NCI-H1417 (cell line): Measurements from ENCODE around the gene TNS2.
A peak's percentile ranks its signal among the peaks of the same experiment; 100 is the strongest.
"Not testable (repeated sequence)": the region's sequence is repeated elsewhere in the genome, so short reads cannot be mapped to it uniquely, and the experiment has no call there.

Source experiments
- DNase-seq, 3 experiments: peaks; one replicate each; lab custom pipeline; 2025; lab: John Stamatoyannopoulos, UW

Gene TNS2

DNA sequence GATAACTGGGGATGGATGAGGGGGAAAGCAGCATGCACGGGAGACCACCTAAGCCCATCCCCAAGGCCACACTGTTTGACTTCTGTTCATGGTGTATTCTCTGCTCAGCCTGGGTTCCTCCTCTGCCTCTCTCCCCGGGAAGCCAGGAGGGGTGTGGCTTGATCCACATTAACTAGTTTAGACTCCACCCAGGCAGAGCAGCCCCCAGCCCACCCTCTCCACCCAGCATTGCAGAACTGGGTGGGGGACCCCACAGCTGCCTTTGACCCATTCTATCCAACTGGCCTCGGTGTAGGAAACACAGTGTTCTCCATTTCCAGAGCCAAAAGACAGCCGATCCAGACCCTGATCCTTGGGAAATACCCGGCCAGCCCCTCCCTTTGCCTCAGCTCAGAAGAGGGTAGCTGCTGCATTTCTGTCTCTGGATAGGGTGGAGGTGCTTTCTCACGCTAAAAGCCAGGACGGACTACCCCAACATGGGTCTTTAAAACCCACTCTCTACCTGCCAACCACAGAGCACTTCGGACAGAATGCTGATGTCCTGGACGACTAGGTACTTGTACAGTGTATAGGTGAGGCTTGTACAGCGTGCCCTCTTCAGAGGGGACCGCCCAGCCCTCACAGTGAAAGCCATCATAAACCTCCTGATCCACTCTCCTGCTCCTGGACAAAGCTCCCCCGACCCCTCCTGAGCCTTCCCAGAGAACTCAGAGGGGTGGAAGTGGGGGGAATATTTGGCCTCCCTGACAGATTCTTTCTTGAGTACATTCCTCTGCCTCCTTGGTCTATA, 20.0 kb downstream of the TNS2 start:
- no peak for DNase-seq

DNA sequence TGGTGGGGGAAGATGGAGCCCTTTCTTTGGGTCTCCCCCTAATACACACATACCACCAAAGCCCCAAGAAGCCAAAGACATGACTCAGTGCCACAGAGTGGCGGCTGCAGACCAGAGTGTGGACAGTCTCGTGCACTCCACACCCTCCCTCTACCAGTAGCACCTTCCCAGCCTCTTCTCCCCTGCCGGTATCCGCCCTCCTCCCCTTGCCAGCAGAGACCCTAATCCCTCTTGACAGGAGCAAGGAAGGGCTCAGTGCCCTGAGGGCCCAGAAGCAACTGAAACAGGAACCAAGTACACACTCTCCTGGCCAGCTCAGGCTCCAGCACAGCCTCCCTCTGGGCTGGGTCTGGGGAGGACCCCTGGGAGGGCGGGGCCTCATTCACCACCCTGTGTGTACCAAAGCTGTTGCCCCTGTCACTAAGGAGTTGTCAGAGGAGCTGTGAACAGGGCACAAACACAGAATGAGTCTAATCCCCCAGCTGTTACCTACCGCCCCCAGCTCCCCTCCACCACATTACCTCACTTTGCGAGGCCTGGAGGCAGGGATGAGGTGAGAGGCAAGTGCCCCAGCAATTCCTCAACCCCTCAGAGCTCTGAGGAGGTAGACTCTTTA, 21.1 kb downstream of the TNS2 start:
- DNase-seq, result no peak

DNA sequence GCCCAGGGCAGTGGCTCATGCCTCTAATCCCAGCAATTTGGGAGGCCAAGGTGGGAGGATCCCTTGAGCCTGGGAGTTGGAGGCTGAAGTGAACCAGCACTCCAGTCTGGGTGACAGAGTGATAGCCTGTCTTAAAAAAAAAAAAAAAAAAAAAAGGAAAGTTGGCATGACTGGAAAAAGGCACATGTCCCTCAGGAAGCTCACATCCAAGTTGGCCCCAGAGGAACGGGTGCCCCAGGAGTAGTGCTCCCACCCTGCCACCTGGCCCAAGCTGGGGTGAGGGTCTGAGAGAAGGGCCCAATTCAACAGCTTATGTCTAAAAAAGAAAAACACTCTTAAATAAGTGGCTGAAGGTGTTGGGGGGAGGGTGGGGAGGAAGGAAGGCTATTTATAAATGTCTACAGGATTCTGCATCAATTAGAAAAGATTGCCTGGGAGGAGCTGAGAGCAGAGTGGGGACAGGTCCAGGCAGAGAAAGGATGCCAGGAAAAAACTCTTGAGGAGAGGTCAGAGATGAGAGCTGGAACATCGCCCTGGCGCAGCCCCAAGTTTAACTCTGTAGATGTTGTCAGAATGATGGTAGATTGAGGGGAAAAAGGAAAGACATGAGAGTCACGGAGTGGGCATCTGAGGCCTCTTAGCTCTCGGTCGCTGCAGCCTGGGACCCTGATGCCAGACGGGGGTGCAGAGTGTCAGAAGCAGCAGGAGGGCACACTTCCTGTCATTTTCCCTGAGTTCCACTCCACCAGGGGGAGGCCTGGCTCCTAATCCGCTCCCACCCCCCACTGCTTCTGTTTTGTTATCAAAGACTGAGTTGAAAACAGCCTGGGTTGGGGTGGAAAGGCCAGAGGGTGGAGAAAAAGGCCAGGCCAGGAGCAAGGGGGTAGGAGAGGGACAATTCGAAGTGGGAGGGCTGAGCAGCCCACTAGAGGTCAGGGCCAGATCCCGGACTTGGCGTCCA, 22.0 kb downstream of the TNS2 start:
- peak in 2 of 3 experiments; percentile 22 to 69 for DNase-seq

DNA sequence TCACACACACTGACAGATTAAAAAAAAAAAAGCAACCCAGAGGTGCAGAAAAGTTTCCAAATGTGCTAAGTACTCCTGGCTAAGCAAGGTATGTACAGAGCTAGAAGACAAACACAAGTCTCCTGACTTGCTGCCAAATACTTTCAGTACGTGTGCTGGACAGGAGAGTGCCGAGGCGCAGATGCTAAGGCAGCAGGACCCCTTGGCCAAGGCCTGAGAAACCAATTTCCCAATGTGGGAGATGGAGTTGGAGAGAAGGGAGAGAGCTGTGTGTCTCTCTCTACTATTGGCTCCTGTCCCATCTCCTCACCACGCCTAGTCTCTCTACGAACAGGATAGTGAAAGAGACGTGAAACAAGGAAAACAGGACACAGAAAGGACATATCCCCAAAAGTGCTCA, 24.0 kb downstream of the TNS2 start:
- no peak for DNase-seq

DNA sequence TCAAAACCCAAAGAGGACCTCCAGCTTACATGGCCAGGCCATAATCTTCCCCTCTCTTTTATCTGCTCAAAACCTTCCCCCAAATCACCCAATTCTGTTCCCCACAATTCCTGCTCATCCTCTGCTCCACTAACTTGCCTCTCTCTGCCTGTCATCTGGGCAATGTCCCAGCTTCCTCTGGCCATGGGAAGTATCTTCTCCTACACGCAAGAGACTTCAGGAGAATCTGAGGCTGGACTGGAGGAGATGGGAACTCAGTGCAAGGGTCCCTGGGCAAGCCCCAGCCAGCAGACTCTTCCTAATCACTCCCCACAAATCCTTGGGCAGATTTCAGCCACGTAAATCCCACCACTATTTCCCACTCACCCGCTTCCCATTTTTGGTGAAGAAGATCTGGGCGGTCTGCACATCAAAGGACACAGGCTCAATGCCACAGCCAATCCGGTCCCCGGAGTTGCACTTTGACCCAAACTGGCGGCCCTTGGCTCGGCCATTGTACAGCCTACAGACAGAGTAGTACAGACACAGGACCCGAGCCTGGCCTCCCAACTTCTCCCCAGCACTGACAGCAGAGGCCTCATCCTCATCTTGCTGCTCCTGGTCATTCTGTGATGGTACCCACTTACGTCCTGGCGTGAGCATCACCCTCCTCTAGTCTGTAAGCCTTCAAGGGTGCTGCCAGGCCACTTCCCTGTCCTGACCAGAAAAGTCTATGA, 24.6 kb downstream of the TNS2 start:
- DNase-seq, result no peak

DNA sequence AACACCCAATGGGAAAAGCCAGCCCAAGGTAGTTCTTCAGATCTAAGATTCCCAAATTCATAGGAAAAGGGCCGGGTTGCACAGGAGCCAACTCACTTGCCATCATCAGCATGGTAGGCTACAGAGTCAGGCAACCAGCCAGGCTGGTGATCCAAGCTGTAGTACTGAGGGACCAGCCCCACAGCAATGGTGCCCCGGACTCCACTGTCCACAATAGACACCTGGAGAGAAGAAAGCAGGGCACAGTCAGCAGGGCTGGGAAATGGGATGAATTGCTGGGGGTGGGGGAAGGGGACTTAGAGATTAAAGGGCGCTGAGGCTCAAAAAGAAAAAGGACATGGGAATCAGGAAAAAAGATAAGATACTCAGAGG, 25.1 kb downstream of the TNS2 start:
- no peak for DNase-seq

DNA sequence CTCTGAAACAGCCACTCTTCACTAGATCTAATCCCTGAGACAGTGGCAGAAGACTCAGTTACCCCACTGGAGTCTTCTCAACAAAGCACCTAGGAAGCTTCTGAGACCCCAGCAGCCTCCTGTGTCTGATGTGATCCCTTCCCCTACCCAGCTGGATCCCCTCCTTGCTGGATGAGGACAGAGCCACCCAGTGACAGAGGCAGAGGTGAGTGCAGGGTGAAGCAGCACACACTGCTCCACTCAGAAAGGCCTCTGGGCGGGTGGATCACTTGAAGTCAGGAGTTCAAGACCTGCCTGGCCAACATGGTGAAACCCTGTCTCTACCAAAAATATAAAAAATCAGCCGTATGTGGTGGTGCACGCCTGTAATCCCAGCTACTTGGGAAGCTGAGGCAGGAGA, 26.6 kb downstream of the TNS2 start:
- no peak for DNase-seq

DNA sequence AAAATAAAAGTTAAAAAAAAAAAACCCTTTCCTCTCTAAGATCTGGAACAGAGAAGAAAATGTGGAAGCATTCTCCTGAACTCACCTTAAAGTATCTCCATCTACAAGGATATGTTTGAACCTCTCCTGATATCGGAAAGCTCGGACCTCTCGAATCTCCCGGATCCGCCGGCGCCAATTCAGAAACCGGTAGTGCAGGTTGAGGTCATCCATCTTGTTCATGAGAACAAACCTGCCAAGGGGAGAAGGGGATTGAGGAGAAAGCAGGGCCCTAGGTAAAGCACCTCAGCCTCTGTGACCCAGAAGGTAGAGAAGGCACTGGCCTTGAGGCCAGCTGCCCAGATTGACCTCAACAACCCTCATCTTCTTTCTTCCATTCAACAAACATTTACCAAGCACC, 27.2 kb downstream of the TNS2 start:
- DNase-seq, result no peak

DNA sequence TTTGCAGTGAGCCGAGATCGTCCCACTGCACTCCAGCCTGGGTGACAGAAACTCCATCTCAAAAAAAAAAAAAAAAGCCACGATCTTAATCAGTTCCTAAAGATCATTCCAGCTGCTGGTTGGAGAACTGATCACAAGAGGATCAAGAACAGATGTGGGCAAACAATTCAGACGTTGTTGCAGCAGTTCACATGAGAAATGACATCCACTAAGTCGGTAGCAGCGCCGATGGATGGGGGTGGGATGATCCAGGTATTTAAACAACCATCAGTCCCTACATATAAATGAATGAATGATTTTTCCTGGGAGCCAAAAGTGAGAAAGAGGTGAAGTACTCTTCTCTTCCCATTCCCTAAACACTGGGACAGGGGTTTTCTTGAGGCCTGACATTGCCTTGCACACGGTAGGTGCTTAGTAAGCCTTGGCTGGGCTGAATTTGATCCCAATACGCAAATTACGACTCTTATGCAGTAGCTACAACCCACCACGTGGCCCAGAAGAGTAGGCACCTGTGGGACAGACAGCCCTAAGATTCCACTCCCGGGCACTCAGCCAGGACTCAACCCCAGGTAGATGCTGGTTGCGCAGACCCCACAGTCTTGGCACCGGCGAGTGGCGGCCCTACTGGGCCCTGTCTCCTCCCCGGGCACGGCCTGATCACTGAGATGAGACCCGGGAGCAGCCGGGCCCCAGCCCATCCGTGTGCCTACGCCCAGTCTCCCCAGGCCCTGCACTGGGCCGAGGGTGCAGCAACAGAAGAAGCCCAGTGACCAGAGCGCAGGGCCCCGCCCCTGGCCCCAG, 28.8 kb downstream of the TNS2 start:
- DNase-seq, result peak in 1 of 3 experiments; percentile 58

DNA sequence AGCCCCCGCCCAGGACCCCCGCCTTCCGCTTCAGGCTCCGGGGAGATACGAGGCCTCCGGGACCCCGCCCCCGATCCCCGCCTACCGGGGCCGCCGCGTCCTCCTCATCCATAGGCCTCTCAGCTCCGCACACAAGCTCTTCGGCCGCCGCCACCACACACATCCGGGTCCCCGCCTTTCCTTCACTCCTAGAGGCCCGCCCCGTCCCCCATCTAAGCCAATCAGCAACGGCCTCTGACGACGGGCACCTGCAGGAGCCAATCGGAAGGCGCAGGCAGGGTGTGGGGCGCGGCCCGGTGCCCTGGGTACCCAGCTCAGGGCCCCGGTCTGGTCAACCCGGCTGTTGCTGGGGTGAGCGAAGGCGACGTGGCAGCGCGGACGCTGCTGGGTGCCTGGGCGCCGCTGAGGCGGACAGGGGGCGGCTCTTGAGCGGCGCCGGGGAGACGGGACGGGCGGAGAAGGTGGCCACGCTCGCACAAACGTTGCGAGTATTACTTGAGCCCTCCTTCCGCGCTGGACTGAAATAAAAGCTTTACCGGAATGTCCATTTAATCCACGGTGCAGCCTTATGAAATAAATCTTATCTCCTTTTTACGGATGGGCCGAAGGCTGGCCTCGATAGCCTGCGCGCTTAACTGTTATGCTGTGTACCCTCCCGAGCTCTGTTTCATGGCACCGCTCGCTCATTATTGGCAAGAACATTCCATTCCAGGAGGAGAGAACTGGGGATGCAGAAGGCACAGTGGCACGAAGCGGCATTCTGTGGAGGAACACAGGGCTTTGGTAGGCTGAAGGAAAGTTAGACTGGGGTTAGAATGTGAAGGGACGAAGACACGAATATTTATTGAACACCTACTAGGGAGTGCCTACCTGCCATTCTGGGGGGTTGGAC, 29.6 kb downstream of the TNS2 start, which contains the start of gene SPRYD3:
SPRYD3 (minus strand) TSS at position 165 of the 892 bp plus-strand sequence; CDS start at position 108, 57 bp downstream.
- DNase-seq, result peak; percentile 97 to 100 (median 99)

DNA sequence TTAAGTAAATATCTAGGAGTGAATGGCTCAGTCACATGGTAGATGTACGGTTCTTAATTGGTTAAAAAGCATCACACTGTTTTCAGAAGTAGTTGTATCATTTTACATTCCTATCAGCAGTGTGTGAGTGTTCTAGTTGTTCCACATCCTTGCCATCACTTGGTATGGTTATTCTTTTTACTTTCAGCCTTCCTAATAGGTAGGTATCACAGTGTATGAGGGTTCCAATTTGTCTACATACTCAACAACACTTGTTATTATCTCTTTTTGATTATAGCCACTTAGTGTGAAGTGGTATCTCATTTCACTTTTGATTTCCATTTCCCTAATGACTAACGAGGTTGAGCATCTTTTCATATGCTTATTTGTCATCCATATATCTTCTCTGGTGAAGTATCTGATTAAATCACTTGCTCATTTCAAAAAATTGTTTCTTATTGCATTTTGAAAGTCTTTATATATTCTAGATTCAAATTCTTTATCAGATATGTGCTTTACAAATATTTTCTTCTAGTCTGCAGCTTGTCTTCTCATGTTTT, 32.8 kb downstream of the TNS2 start:
- no peak for DNase-seq

DNA sequence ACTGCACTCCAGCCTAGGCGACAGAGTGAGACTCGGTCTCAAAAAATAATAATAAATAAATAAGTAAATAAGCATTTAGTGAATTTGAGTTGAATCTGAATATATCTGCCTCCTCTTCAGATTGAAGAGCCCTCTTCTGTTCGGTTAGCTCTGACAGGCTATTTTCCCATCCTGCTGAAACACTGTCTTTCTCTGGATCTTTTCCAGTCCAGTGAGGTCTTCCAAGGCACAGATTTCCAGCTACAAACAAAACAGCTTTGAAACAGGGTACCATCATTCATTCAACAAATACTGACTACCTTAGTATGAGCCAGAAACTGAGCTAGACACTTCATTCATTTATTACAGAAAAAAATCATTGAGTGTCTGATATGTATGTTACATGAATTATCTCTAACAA, 36.5 kb downstream of the TNS2 start:
- no peak for DNase-seq

DNA sequence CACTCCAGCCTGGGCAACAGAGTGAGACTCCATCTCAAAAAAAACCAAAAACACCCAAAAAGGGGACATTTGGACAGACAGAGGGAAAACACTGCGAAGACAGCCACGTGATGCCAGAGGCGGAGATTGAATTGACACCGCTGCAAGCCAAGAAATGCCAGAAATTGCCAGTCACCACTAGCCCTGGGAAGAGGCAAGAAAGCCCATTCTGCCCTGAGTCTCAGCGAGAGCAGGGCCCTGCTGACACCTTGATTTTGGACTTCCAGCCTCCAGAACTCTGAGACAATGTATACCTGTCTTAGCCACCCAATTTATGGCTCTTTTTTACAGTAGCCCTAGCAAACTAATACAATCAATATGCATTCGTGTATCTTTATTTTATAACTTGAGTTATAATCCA, 40.2 kb downstream of the TNS2 start:
- DNase-seq, result no peak

DNA sequence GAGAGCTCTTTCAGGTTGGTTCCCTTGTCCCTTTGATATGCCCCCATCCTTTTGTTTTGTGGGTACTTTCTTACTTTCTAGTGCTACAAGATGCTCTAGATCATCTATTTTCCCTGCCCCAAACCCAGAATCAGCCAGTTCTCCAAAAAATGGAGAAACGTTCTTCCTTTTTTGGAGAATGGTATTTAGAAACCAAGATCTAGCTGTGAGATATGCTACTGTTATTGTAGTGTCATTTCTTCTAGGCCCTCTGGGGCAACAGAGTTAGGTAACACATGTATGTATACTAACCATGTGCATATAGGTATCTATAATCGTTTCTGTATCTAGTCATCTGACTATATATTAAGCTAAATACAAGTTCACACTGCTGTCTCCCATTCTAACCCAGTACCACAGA, 40.7 kb downstream of the TNS2 start:
- DNase-seq, result no peak

DNA sequence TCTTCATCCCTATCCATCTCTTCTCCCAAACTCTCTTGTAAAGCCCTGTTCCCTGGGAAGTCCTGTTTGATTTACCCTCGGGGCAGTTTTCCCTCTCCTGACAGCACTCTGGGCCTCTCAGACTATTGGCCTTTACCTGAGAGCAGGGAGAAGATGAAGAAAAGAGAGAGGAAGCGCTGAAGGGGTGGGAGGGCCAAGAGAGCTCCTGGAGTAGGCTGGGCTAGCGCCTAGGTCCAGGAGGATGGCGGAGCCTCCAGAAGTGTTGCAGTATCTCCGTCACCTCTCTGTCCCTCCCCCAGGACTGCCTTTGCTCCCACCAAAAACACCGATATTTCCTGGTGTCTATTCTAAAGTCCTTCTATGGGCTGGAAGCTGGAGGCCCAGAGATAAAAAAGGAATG, 41.9 kb downstream of the TNS2 start:
- no peak for DNase-seq

DNA sequence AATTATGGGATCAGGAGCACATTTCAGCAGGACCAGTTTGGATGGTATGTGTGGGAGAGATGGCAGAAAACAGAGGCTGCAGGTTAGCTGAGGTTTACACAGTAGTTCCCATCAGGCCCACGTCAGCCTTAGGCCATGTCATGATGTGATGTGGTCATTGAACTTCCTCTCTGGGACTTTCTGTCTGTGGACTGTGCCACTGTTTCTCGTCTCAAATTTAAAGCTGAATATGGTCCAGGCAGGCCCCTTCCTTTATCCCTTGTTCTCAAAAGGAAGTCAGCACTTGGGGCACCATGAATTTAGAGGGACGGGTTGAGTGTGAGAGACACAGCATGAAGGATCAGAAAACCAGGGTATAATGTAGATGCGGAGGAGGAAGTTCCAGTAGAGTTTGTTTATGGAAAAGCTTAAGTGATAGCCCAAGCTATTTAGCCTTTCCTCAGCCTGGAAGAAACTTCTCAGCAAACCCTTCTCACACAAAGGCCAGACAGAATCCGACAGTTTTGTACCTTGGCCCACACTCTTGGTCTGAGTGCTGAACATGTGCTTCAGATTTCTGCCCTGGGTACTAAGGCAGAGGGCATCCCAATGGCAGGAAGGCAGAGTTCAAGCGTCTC, 44.0 kb downstream of the TNS2 start:
- DNase-seq, result no peak

DNA sequence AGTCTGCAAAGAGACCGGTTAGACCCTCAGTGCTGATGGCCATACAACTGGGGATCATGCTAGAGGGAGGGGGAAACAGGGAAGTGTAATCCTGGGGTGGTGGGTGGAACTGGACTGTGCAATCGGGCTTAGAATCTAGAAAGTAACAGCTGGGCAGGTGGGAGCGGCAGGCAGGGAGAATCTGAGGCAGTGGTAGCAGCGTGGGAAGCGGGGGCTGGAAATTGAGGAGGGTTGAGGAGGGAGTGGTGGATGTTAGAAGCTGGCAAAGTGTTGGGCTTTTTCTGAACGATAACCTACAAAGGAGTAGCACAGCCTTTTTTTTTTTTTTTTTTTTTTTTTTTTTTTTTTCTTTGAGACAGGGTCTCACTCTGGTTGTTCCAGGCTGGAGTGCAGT, 44.5 kb downstream of the TNS2 start:
- no peak for DNase-seq

DNA sequence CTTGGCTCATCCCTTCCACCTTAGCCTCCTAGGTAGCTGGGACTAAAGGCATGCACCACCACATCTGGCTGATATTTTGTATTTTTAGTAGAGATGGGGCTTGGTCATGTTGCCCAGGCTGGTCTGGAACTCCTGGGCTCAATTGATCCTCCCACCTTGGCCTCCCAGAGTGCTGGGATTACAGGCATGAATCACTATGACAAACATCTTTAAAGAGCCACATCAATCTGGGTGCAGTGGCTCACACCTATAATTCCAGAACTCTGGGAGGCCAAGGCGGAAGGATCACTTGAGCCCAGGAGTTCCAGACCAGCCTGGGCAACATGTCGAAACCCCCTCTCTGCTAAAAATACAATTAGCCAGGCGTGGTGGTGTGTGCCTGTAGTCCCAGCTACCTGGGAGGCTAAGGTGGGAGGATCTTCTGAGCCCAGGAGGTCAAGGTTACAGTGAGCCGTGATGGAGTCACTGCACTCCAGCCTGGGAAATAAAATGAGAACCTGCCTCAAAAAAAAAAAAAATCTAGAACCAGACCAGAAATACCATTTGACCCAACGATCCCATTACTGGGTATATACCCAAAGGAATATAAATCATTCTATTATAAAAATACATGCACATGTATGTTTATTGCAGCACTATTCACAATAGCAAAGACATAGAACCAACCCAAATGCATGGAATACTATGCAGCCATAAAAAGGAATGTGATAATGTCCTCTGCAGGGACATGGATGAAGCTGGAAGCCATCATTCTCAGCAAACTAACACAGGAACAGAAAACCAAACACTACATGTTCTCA, 45.1 kb downstream of the TNS2 start:
- DNase-seq, result not testable (repeated sequence)

DNA sequence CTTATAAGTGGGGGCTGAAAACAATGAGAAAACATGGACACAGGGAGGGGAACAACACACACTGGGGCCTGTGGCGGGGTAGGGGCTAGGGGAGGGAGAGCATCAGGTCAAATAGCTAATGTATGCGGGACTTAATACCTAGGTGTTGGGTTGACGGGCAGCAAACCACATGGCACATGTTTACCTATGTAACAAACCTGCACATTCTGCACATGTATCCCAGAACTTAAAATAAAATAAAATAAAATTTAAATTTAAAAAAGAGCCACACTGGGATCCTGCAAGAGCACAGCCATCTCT, 45.7 kb downstream of the TNS2 start:
- DNase-seq, result not testable (repeated sequence)
